ENCODE data around the gene SCN11A.
"Not testable (repeated sequence)": the region's sequence is repeated elsewhere in the genome, so short reads cannot be mapped to it uniquely, and the experiment has no call there.

Gene SCN11A

GRCh38 chr3:39064646-39065045 is 12.9 kb upstream of the SCN11A start:
- DNase-seq = no peak

- DNase-seq = no peak
These were observed 11.4 kb upstream of the SCN11A start for GRCh38 chr3:39063143-39063542.

GRCh38 chr3:39062180-39062579 is 10.4 kb upstream of the SCN11A start:
- no peak for DNase-seq

- DNase-seq = not testable (repeated sequence)
These were observed 9.5 kb upstream of the SCN11A start for GRCh38 chr3:39061228-39061627.

GRCh38 chr3:39056151-39056550 is 4.4 kb upstream of the SCN11A start:
- no peak for DNase-seq

GRCh38 chr3:39053696-39054095 is 2.0 kb upstream of the SCN11A start:
- DNase-seq = no peak

- peak in 1 of 2 experiments; percentile 33 for DNase-seq
These were observed 839 bp upstream of the SCN11A start for GRCh38 chr3:39052583-39052982.

GRCh38 chr3:39050029-39050428 is 1.7 kb downstream of the SCN11A start:
- no peak for DNase-seq

- DNase-seq = no peak
These were observed 13.6 kb downstream of the SCN11A start for GRCh38 chr3:39038165-39038564.

- no peak for DNase-seq
These were observed 22.2 kb downstream of the SCN11A start for GRCh38 chr3:39029556-39029955.

- no peak for DNase-seq
These were observed 23.2 kb downstream of the SCN11A start for GRCh38 chr3:39028546-39028945.

GRCh38 chr3:39025222-39025970 is 26.3 kb downstream of the SCN11A start:
- DNase-seq = no peak

GRCh38 chr3:39024497-39024896 is 27.2 kb downstream of the SCN11A start:
- DNase-seq = no peak

- DNase-seq = no peak
These were observed 29.5 kb downstream of the SCN11A start for GRCh38 chr3:39022286-39022630.

GRCh38 chr3:39021465-39022285 is 30.1 kb downstream of the SCN11A start:
- DNase-seq = no peak

- DNase-seq = no peak
These were observed 30.7 kb downstream of the SCN11A start for GRCh38 chr3:39021029-39021428.

GRCh38 chr3:39019299-39019698 is 32.4 kb downstream of the SCN11A start:
- DNase-seq = no peak

- DNase-seq = no peak
These were observed 36.3 kb downstream of the SCN11A start for GRCh38 chr3:39015418-39015817.

- no peak for DNase-seq
These were observed 37.7 kb downstream of the SCN11A start for GRCh38 chr3:39013921-39014509.

GRCh38 chr3:39013289-39013688 is 38.5 kb downstream of the SCN11A start:
- no peak for DNase-seq

GRCh38 chr3:39011191-39011736 is 40.5 kb downstream of the SCN11A start:
- DNase-seq = no peak

- DNase-seq = no peak
These were observed 46.4 kb downstream of the SCN11A start for GRCh38 chr3:39005295-39005694.
